Body of pancreas (tissue), 4 donors: Measurements from ENCODE around the gene WDR77. TPM values are rescaled to one million over a fixed set of nuclear protein-coding genes. Genes with fewer than 3 reads are reported as not detected.

Experiments
- ATAC-seq: fragments of 150-250 bp; one replicate; pipeline ENCODE4 v1.9.1; 2016
- DNase-seq, 4 donors: peaks; one replicate each; pipeline ENCODE4 v3.0.0-alpha.2; 2019
- H3K27ac ChIP-seq, 4 donors: fragments of 200-600 bp; sonication (generic); 1 replicate in 3 of 4; 2 replicates in 1 of 4; pipeline versions ENCODE4 v1.5.1 to v1.6.1; 2016 to 2019; ENCODE audit warnings: mild to moderate bottlenecking in 1 of 4, mixed read lengths in 1 of 4, moderate library complexity in 1 of 4
- H3K27me3 ChIP-seq, 2 donors: fragments of 200-600 bp; sonication (generic); one replicate each; pipeline ENCODE4 v1.6.0; 2016; ENCODE audit warnings: mild to moderate bottlenecking in 1 of 2
- H3K36me3 ChIP-seq, 2 donors: fragments of 200-600 bp; sonication (generic); replicated peaks in 1 of 2; 2 replicates each; pipeline ENCODE4 v1.5.1; 2016; ENCODE audit warnings: low read depth in 2 of 2; ENCODE audit not compliant: insufficient read depth in 1 of 2
- H3K4me1 ChIP-seq: fragments of 200-600 bp; sonication (generic); one replicate; pipeline ENCODE4 v1.6.0; 2016
- H3K4me3 ChIP-seq, 2 donors: fragments of 200-600 bp; sonication (generic); 1 replicate in 1 of 2; 2 replicates in 1 of 2; pipeline ENCODE4 v1.5.1; 2016 to 2019
- H3K9me3 ChIP-seq, 3 donors: fragments of 200-600 bp; sonication (generic); 1 replicate in 2 of 3; 2 replicates in 1 of 3; pipeline ENCODE4 v1.5.1; 2016
- CTCF ChIP-seq, 7 experiments: fragments of 450-650 bp in 4 of 7; fragments of 200-600 bp in 3 of 7; sonication (generic) in 3 of 7; IDR thresholded peaks; one replicate each; pipeline ENCODE4 v1.5.1; 2016 to 2019; ENCODE audit warnings: antibody characterized with exemption in 7 of 7
- POLR2A ChIP-seq, 3 donors: fragments of 450-650 bp; IDR thresholded peaks; one replicate each; pipeline ENCODE4 v1.6.1; 2016; ENCODE audit warnings: antibody characterized with exemption in 3 of 3, mild to moderate bottlenecking in 2 of 3
- WGBS, 2 donors: methylation state at CpG; one replicate each; pipeline ENCODE4 v1.1.5; 2017; 5-methylcytosine and 5-hydroxymethylcytosine counted together
- intact Hi-C: fragments of 100-400 bp; cut with DNase I; formaldehyde crosslinking; loops from one replicate; pipeline ENCODE4 v1.15.1; 2023
- total RNA-seq, 2 donors: library from RNA; depleted of rRNA; stranded (reverse); fragments of >200 nt; gene quantifications; one replicate each; pipeline ENCODE4 v1.1.0, GENCODE V29; 2016

Gene WDR77
- 10 to 100 TPM; 14.8 to 18.2 TPM for total RNA-seq

GRCh38 chr1:111448918-111449702 is at the start of gene WDR77, which contains the start of gene ATP5PB:
Gene WDR77 (minus strand): TSS chr1:111449256. CDS start chr1:111449169, 87 bp downstream.
Gene ATP5PB (plus strand): TSS chr1:111449464. CDS start chr1:111449542, 78 bp downstream.
- no peaks in the 10 kb centered on the region for H3K27me3 ChIP-seq
- peaks cover 50% of the 10 kb centered on the region for H3K4me1 ChIP-seq
- ATAC-seq: peak; percentile 99
- TF ChIP-seq POLR2A (IDR thresholded peaks at IDR 0.05): peak in 2 of 3 donors; percentile 63 to 65
- TF ChIP-seq CTCF (IDR thresholded peaks at IDR 0.05): peak in 1 of 7 experiments; percentile 4
- intact Hi-C loops: no loop called here
- H3K9me3 ChIP-seq: no peaks in the 10 kb centered on the region
- peak within 1 kb of the TSS; percentile 85 to 90 for H3K4me3 ChIP-seq
- DNase-seq: peak; percentile 94 to 98 (median 96)
- H3K27ac ChIP-seq: peak within 1 kb of the TSS; percentile 57 to 86 (median 76)
- 0% methylated on average over 28 to 54 of the region's 54 CpGs for WGBS, 2 donors
- no peaks in the 10 kb centered on the region for H3K36me3 ChIP-seq

GRCh38 chr1:111497592-111497991 is 48.5 kb upstream of the WDR77 start:
- Histone ChIP-seq H3K4me3 (no peak overlapping the region), H3K4me1 (no peaks in the 10 kb centered on the region), H3K36me3 (no peaks in the 10 kb centered on the region), H3K27me3 (no peaks in the 10 kb centered on the region), H3K27ac (no peak overlapping the region), H3K9me3 (no peaks in the 10 kb centered on the region)
- ATAC-seq (no peak), DNase-seq (no peak)
- intact Hi-C loops: no loop called here
- TF ChIP-seq CTCF (IDR thresholded peaks at IDR 0.05) (no peak), POLR2A (IDR thresholded peaks at IDR 0.05) (no peak)
- WGBS, 2 donors: 62 to 66% methylated on average over 5 of the region's 5 CpGs

GRCh38 chr1:111496398-111496797 is 47.3 kb upstream of the WDR77 start:
- TF ChIP-seq CTCF (IDR thresholded peaks at IDR 0.05) (no peak), POLR2A (IDR thresholded peaks at IDR 0.05) (no peak)
- WGBS, 2 donors: 74 to 82% methylated on average over 4 of the region's 4 CpGs
- Histone ChIP-seq H3K9me3 (no peaks in the 10 kb centered on the region), H3K4me3 (no peak overlapping the region), H3K4me1 (no peaks in the 10 kb centered on the region), H3K36me3 (no peaks in the 10 kb centered on the region), H3K27ac (no peak overlapping the region), H3K27me3 (no peaks in the 10 kb centered on the region)
- intact Hi-C loops: no loop called here
- ATAC-seq (no peak), DNase-seq (no peak)

GRCh38 chr1:111491070-111491469 is 42.0 kb upstream of the WDR77 start:
- WGBS, 2 donors: 86 to 91% methylated on average over 4 to 7 of the region's 7 CpGs
- ATAC-seq: no peak

More at GRCh38 chr1:111491070-111491469, 42.0 kb upstream of the WDR77 start:
- intact Hi-C loops: no loop called here
- no peak for DNase-seq
- no peak overlapping the region for H3K4me3 ChIP-seq
- TF ChIP-seq POLR2A (IDR thresholded peaks at IDR 0.05) (no peak), CTCF (IDR thresholded peaks at IDR 0.05) (no peak)
- no peaks in the 10 kb centered on the region for H3K4me1 ChIP-seq
- no peaks in the 10 kb centered on the region for H3K36me3 ChIP-seq
- H3K27ac ChIP-seq: peak overlapping the region in 1 of 4 donors; percentile 65
- no peaks in the 10 kb centered on the region for H3K27me3 ChIP-seq
- H3K9me3 ChIP-seq: no peaks in the 10 kb centered on the region
